Epithelial cell of esophagus (primary cell): Measurements from ENCODE around the gene ENG.
A peak's percentile ranks its signal among the peaks of the same experiment; 100 is the strongest.

ENCODE experiments used
- DNase-seq: peaks from one replicate; pipeline ENCODE4 v3.0.0; 2010; ENCODE audit warnings: low read depth
- H3K4me3 ChIP-seq: 2 replicates; pipeline ENCODE4 v1.5.1; 2011; ENCODE audit warnings: mild to moderate bottlenecking, low read length, control low read depth
- TF ChIP-seq, protein P1 (sequence below): IDR thresholded peaks from 2 replicates; pipeline ENCODE4 v1.5.1; 2011; ENCODE audit warnings: low read depth, mild to moderate bottlenecking, low read length, control low read depth, inconsistent platforms; ENCODE audit not compliant: insufficient read depth; ENCODE audit errors: missing control alignments

ENG gene

DNA sequence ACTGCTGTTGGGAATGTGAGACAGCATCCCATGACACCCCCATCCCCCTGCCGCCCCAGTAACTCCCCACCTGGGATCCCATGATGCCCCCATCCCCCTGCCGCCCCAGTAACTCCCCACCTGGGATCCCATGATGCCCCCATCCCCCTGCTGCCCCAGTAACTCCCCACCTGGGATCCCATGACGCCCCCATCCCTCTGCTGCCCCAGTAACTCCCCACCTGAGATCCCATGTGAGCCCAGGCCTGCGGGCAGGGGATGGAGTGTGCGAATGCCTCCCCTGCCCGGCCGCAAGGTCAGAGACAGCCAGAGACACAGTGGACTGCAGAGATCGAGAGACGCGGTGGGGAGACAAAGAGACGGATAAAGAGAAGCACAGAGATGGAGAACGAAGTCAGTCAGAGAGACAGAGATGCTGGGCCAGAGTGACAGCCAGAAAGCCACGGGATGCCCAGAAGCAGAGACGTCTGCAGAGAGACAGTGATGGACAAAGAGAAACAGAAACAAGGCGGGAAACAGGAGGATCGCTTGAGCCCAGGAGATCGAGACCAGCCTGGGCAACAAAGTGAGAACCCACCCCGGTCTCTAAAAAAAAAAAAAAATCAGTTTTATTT, 77.0 kb downstream of the ENG start:
- H3K4me3 ChIP-seq: no peak overlapping the region
- TF ChIP-seq, protein P1, sequence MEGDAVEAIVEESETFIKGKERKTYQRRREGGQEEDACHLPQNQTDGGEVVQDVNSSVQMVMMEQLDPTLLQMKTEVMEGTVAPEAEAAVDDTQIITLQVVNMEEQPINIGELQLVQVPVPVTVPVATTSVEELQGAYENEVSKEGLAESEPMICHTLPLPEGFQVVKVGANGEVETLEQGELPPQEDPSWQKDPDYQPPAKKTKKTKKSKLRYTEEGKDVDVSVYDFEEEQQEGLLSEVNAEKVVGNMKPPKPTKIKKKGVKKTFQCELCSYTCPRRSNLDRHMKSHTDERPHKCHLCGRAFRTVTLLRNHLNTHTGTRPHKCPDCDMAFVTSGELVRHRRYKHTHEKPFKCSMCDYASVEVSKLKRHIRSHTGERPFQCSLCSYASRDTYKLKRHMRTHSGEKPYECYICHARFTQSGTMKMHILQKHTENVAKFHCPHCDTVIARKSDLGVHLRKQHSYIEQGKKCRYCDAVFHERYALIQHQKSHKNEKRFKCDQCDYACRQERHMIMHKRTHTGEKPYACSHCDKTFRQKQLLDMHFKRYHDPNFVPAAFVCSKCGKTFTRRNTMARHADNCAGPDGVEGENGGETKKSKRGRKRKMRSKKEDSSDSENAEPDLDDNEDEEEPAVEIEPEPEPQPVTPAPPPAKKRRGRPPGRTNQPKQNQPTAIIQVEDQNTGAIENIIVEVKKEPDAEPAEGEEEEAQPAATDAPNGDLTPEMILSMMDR: no peak
- no peak for DNase-seq

DNA sequence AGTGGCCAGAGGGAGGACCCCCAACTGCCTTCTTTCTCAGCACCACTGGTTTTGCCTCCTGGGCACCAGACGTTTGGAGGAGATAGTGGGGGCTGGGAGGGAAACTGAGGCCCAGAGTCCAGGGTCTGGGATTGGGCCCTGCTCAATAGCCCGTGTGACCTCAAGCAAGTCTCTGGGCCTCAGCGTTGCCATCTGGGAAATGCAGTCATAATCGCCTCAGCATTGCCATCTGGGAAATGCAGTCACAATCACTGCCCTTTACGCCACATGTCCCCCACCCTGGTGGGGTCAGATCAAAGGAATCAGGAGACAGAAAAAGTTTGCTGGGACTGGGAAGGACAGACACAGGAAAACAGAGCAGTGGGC, 77.6 kb downstream of the ENG start:
- TF ChIP-seq, protein P1: no peak
- no peak overlapping the region for H3K4me3 ChIP-seq
- no peak for DNase-seq

DNA sequence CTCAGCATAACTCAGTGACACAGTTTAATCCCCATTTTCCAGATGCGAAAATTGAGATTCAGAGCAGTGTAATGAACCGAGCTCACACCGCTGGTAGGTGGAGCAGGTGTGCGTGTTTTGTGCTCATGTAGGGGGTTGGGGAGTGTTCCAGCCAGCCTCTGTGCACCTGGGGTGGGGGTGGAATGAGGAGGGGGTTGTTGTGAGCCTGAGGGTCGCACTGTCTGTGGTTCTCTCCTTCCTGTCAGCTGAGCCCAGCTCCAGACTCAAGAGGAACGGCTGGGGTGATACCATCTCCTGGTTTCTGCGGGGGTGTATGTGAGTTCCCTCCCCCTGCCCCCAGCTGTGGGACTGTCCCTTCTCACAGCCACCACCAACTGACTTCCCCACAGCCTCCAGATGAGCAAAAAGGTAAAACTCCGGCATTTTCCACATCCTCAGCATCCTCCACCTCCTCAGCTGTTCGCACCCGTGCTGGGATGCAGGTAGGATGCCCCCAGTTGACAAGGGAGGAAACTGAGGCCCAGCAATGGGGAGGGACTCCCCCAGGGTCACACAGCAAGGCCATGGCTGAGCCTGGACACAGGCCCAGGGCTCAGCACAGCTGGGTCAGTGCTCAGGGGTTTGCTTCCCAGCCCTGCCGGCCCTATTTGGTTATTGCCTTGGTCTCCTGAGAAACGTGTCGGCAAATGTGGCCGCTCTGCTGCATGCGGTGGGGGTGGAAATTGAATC, 78.1 kb downstream of the ENG start:
- TF ChIP-seq, protein P1: no peak
- no peak overlapping the region for H3K4me3 ChIP-seq
- no peak for DNase-seq

DNA sequence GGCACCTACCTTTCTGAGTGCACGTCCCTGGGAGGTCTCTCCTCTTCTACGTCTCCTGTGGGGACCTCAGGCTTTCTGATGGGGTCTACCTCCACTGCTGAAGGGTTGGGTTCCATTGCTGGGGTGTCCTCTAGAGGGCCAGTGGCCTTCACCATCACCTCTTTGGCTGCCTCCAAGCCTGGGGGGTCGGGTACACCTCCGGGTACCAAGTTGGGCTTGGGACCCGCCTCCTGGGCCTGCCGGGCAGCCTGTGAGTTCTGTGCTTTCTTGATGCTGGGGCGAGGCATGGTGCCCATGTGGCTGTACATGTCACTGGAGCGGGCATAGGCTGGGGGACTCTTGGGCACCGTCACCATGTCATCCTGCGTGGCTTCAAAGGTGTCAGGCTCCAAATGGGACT, 80.5 kb downstream of the ENG start:
- DNase-seq: no peak
- TF ChIP-seq, protein P1: no peak
- H3K4me3 ChIP-seq: no peak overlapping the region

DNA sequence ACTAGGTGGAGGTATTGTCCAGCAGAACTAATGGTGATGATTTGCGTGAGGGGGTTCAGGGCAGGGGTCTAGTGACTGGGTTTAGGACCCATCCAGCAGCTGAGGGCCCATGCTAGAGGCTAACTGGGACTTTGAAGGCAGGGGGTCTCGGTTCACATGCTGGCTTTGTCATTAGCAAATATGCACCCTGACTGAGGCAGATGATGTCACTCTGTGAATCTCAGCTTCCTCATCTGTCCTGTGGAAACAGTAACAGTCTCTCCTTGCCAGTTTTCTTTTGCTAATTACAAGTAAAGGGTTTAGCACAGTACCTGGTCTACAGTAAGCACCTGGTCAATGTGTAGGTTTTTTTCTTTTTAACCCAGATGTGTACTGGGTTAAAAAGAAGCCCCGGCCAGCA, 81.2 kb downstream of the ENG start:
- no peak overlapping the region for H3K4me3 ChIP-seq
- DNase-seq: peak; percentile 18
- TF ChIP-seq, protein P1: no peak

DNA sequence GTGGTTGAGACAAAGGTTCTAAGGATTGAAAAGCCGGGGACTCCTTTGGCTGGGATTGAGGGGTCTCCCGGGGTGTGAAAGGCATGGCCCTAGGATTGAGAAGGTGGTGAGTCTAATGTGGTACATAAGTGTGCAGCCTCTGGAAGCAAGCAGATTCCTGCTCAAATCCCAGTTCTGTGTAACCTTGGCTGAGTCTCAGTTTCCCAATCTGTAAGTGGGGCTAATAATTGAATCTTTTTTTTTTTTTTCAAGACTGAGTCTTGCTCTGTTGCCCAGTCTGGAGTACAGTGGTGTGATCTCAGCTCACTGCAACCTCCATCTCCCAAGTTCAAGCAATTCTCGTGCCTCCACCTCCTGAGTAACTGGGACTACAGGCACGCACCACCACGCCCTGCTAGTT, 81.9 kb downstream of the ENG start:
- no peak for DNase-seq
- H3K4me3 ChIP-seq: no peak overlapping the region
- TF ChIP-seq, protein P1: no peak
